Activated naive CD8-positive, alpha-beta T cell treated with anti-CD3 and anti-CD28 coated beads for 36 hours (primary cell): ENCODE measurements around the gene GID4. TPM values are rescaled to one million over a fixed set of nuclear protein-coding genes. Genes with fewer than 3 reads are reported as not detected.
"Not testable (repeated sequence)": the region's sequence is repeated elsewhere in the genome, so short reads cannot be mapped to it uniquely, and the experiment has no call there.

ENCODE experiments used
- DNase-seq: peaks from one replicate; pipeline ENCODE4 v3.0.0; 2021
- H3K27ac Mint-ChIP-seq: one replicate; pipeline ENCODE4 v1.8.0; 2022; ENCODE audit warnings: mild to moderate bottlenecking, moderate library complexity, mixed read lengths
- H3K27me3 Mint-ChIP-seq: one replicate; pipeline ENCODE4 v1.8.0; 2022; ENCODE audit warnings: mild to moderate bottlenecking, mixed read lengths
- H3K36me3 Mint-ChIP-seq: one replicate; pipeline ENCODE4 v1.8.0; 2021; ENCODE audit warnings: mild to moderate bottlenecking, mixed read lengths
- H3K4me1 Mint-ChIP-seq: one replicate; pipeline ENCODE4 v1.8.0; 2021; ENCODE audit warnings: mixed read lengths
- H3K4me3 Mint-ChIP-seq: one replicate; pipeline ENCODE4 v1.8.0; 2022; ENCODE audit warnings: mild to moderate bottlenecking, moderate library complexity, mixed read lengths
- H3K9me3 Mint-ChIP-seq: one replicate; pipeline ENCODE4 v1.8.0; 2022; ENCODE audit warnings: mixed read lengths
- total RNA-seq, 2 experiments: library from RNA; stranded (reverse); gene quantifications; one replicate each; pipeline ENCODE4 v1.2.3, GENCODE V29; 2021

The GID4 gene
- 1 to 10 TPM; 7.2 to 7.7 TPM for total RNA-seq

DNA sequence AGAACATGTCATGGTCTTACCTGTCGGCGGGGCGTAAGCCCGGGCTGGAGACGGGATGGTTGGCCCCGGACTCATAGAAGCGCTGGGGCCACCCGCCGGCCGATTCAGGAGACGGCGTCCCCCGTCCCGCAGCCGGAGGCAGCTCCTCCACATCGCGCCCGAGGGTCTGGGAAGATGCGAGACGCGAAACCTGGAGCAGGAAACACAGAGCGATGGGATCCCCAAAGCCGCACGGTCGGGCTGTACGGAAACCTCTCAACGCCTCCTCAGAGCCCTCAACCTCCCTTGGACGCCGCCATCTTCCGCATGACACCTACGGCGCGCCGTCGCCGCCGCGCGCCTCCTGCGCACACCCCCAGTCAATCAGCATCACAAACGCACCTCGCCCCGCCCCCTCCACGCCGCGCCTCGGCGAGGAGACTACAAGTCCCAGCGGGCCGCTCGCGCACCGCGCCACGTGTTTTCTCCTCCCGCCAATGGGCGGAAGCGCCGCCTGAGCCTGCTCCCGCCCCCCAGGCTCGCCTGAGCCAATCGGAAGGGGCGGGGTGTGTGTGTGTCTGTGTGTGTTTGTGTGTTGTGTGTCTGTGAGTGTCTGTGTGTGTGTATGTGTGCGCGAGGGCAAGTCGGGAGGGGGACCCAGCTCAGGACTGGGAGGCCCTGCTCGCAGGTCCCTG is at the start of gene GID4, which contains the start of gene ATPAF2:
Gene GID4 (plus strand): TSS at position 548 of the 674 bp plus-strand sequence. CDS start 57 bp downstream, at position 605.
Gene ATPAF2 (minus strand): TSS at position 308 of the 674 bp plus-strand sequence. CDS start 155 bp downstream, at position 153.
- Mint-ChIP-seq H3K27me3 (no peaks in the 10 kb centered on the region), H3K27ac (peak within 1 kb of the TSS; percentile 86), H3K4me3 (peak within 1 kb of the TSS; percentile 91), H3K36me3 (peaks cover 4% of the 10 kb centered on the region), H3K9me3 (no peaks in the 10 kb centered on the region), H3K4me1 (peaks cover 48% of the 10 kb centered on the region)
- DNase-seq = peak; percentile 100

DNA sequence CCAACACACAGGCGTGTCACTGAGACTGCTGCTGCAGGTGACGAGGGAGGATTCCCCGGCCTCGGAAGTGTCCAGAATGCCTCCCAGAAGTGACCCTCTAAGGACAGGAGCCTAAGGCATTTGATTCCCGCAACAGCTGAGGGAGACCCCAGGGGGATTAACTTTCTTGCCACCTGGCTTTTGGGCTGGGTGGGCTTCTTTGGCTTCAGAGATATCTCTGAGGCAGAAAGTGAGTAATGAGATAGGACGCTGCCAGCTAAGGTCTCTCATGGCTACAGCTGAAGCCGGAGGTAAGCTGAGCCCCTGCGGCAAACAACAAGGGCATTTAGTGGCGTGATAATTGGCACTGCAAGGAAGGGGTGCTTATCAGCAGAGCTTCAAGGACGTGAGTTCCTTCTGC is 49.6 kb upstream of the GID4 start:
- H3K27me3 Mint-ChIP-seq = no peaks in the 10 kb centered on the region
- no peak for DNase-seq
- no peaks in the 10 kb centered on the region for H3K9me3 Mint-ChIP-seq
- no peak overlapping the region for H3K27ac Mint-ChIP-seq
- H3K4me3 Mint-ChIP-seq = no peak overlapping the region
- H3K36me3 Mint-ChIP-seq = no peaks in the 10 kb centered on the region
- no peaks in the 10 kb centered on the region for H3K4me1 Mint-ChIP-seq

DNA sequence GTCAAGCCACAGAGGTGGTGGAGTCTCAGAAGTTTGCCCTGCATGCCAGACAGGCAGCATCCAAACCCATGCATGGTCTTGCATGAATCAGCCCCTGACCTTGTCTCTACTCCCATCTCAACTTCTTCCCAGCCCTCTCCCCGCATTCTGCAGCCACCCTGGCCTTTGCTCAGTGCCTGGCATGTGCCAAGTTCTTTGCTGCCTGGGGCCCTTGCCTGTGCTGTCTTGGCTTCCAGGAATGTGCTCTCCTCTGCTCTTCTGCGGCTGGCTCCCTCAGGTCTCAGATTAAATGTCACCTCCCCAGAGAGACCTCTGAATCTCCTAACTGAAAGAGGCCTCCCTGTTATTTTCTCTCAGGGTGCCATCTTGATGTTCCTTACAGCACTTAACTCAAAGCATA is 48.9 kb upstream of the GID4 start:
- Mint-ChIP-seq H3K27me3 (no peaks in the 10 kb centered on the region), H3K36me3 (no peaks in the 10 kb centered on the region), H3K27ac (no peak overlapping the region), H3K4me1 (no peaks in the 10 kb centered on the region), H3K9me3 (no peaks in the 10 kb centered on the region), H3K4me3 (no peak overlapping the region)
- no peak for DNase-seq

DNA sequence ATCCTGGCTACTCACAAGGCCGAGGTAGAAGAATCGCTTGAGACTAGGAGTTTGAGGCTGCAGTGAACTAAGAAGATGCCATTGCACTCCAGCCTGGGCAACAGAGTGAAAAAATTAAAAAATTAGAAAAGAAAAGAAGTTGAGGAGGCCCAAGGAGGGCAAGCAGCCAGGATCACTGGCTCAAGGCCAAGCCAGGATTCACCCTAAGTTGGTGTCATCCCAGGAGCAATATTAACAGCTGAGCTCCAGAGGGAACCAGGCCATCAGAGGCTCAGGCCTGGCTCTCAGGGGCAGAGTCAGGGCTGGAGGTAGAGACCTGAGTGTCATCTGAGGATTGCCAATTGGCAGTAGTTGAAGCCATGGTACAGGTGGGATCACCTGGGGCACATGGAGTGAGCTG is 45.8 kb upstream of the GID4 start:
- H3K4me1 Mint-ChIP-seq = no peaks in the 10 kb centered on the region
- no peak for DNase-seq
- no peaks in the 10 kb centered on the region for H3K27me3 Mint-ChIP-seq
- H3K9me3 Mint-ChIP-seq = no peaks in the 10 kb centered on the region
- no peak overlapping the region for H3K27ac Mint-ChIP-seq
- H3K36me3 Mint-ChIP-seq = no peaks in the 10 kb centered on the region
- no peak overlapping the region for H3K4me3 Mint-ChIP-seq

DNA sequence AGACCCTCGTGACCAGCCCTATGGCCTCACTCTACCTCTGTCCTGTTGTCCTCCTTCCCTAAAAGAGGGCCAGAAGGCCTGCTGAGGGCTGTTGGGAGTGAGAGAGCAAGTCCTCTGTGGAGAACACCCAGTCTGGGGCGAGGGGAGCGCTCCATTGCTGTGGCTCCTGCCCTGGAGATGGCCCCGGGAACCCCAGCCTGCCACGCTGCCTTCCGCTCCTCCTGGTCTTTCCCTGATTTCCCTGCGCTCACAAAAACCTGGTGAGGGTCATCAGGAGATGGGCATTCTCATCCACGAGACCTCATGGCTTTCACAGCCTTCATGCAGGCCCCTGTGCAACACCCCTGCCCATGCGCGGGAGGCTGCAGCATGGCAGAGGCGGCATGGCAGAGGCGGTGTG is 45.4 kb upstream of the GID4 start:
- Mint-ChIP-seq H3K4me3 (no peak overlapping the region), H3K4me1 (no peaks in the 10 kb centered on the region), H3K27ac (no peak overlapping the region), H3K9me3 (no peaks in the 10 kb centered on the region), H3K36me3 (no peaks in the 10 kb centered on the region), H3K27me3 (no peaks in the 10 kb centered on the region)
- DNase-seq = no peak

DNA sequence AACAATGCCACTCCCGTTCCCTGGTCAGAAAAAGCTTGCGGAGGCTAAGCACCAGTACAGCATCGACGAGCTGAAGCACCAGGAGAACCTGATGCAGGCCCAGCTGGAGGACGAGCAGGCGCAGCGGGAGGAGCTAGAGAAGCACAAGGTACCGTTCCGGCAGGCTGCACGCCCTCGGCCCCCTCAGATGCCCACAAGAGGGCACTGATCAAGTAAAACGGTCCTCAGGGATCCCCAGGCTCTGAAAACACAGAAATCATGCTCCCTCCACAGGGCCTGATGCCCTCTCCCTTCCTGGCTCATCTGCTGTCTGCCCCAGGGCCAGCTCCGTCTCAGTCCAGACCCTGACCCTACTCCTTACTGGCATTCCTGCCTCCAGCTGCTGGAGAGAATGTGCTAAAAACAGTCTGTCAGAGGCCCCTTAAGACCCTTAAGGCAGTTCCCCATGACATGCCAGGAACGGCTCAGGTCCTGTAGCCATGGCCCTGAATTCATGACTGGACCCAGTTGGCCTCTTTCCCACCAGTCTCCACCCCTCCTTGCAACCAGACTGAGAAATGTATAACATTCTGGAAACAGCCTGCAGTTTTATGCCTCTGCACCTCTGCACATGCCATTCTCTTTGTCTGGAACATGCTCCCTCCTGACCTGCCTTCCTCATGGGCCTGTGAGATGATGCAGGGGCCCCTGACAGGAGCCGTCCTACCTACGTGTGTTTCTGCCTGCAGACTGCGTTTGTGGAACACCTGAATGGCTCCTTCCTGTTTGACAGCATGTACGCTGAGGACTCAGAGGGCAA is 44.7 kb upstream of the GID4 start:
- peak; percentile 32 for DNase-seq
- Mint-ChIP-seq H3K9me3 (no peaks in the 10 kb centered on the region), H3K27ac (no peak overlapping the region), H3K27me3 (no peaks in the 10 kb centered on the region), H3K4me1 (no peaks in the 10 kb centered on the region), H3K4me3 (no peak overlapping the region), H3K36me3 (no peaks in the 10 kb centered on the region)

DNA sequence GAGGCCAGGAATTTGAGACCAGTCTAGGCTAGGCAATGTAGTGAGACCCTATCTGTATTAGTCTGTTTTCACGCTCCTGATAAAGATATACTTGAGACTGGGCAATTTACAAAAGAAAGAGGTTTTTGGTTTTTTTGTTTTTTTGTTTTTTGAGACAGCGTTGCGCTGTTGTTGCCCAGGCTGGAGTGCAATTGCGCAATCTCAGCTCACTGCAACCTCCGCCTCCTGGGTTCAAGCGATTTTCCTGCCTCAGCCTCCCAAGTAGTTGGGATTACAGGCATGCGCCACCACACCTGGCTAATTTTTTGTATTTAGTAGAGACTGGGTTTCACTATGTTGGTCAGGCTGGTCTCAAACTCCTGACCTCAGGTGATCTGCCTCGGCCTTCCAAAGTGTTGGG is 43.3 kb upstream of the GID4 start:
- not testable (repeated sequence) for H3K27ac Mint-ChIP-seq, H3K4me3 Mint-ChIP-seq, H3K9me3 Mint-ChIP-seq, H3K36me3 Mint-ChIP-seq, H3K27me3 Mint-ChIP-seq, DNase-seq, H3K4me1 Mint-ChIP-seq

DNA sequence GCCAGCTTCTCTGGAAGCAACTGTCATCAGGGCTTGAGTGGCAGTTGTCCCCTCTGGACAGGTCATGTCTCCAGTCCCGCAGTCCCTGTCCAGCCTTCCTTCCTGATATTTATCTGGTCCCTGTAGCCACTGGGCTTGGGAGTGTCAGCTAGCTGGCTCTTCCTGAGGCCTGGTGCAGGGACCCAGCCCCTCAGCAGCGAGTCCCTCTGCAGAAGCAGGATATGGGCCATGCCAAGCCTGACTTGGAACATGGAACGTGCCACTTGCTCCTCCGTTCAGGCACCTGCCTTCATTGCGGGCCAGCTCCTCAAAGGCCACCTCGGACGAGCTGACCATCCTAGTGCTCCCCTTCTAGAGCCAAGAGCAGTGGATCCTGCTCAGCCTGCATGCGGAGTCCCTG is 40.3 kb upstream of the GID4 start:
- no peaks in the 10 kb centered on the region for H3K4me1 Mint-ChIP-seq
- no peak overlapping the region for H3K27ac Mint-ChIP-seq

DNA sequence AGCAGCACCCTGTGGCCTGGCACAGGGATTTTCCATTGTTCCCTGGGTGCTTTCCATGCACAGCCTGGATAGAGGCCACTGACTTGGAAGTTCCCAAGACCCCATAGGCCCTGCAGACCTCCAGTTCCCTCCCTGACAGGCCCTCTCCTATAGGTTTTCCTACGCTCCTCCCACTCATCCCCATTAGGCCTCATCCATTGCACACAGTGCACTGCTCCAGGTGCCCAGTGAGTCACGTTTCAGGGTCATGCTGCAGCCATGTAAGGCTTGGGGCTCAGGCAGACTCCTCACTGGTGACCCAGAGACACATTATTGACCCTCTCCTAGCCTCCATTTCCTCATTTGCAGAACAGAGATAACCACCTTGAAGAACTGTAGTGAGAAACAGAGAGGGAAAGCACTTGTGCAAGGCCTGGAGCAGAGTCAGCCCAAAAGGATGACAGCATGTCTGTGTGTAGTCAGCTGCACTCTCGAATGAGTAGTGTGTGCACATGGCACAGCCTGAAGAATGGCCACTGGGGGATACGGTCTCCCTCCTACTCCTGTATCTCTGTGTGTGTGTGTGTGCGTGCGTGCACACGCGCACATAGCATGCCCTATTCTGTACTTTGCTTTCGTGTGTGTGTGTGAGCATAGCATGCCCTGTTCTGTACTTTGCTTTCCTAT is 39.7 kb upstream of the GID4 start:
- DNase-seq = no peak
- no peaks in the 10 kb centered on the region for H3K36me3 Mint-ChIP-seq
- H3K27ac Mint-ChIP-seq = no peak overlapping the region
- no peaks in the 10 kb centered on the region for H3K4me1 Mint-ChIP-seq
- H3K4me3 Mint-ChIP-seq = no peak overlapping the region
- H3K9me3 Mint-ChIP-seq = no peaks in the 10 kb centered on the region
- no peaks in the 10 kb centered on the region for H3K27me3 Mint-ChIP-seq

More for the DNA sequence above, 40.3 kb upstream of the GID4 start:
- no peaks in the 10 kb centered on the region for H3K36me3 Mint-ChIP-seq
- no peaks in the 10 kb centered on the region for H3K27me3 Mint-ChIP-seq
- H3K9me3 Mint-ChIP-seq = no peaks in the 10 kb centered on the region
- DNase-seq = no peak
- H3K4me3 Mint-ChIP-seq = no peak overlapping the region

DNA sequence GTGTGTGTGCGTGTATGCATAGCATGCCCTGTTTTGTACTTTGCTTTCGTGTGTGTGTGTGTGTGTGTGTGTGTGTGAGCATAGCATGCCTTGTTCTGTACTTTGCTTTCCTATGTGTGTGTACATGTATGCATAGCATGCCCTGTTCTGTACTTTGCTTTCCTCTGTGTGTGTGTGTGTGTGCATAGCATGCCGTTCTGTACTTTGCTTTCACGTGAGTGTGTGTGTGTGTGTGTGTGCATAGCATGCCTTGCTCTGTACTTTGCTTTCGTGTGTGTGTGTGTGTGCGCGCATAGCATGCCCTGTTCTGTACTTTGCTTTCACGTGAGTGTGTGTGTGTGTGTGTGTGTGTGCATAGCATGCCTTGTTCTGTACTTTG is 39.2 kb upstream of the GID4 start:
- no peak overlapping the region for H3K27ac Mint-ChIP-seq
- no peaks in the 10 kb centered on the region for H3K27me3 Mint-ChIP-seq
- no peaks in the 10 kb centered on the region for H3K4me1 Mint-ChIP-seq
- H3K36me3 Mint-ChIP-seq = no peaks in the 10 kb centered on the region
- DNase-seq = no peak
- H3K9me3 Mint-ChIP-seq = no peaks in the 10 kb centered on the region
- no peak overlapping the region for H3K4me3 Mint-ChIP-seq

DNA sequence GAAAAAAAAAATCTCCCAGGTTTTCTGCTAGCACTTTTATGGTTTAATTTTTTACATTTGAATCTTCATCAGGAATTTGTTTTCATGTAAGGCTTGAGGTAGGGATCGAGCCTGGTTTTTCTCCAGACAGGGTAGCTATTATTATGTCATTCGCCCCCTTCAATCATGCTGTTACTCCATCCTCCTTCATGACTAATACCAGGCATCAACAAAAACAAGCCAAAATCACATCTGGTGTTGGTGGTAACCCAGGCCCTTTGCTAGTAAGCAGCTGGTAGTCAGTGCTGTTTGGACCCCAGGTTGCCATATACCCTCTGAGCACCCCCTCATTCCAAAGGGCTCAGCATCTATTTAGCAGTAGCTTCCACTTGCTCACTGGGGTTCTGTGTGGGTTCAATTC is 37.0 kb upstream of the GID4 start:
- Mint-ChIP-seq H3K4me1 (no peaks in the 10 kb centered on the region), H3K4me3 (no peak overlapping the region)

DNA sequence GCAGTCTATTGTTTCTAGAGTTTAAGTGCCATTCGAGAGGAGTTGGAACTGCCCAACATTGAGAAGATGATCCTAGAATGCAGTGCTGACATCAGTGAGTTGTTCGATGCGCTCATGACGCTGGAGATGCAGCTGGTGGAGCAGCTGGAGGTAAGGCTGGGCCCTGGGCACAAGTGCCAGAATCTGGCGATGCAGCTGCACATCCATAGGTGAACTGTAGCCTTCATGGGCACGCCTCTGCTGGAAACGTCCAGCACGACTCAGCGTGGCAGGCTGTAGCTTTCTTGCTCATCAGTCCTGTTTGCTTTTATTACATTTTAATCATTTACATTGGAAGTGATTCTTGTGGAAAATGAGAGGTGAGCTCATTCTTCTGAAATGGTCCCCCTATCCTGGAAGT is 34.9 kb upstream of the GID4 start:
- H3K36me3 Mint-ChIP-seq = peaks cover 7% of the 10 kb centered on the region
- H3K27ac Mint-ChIP-seq = no peak overlapping the region
- no peaks in the 10 kb centered on the region for H3K4me1 Mint-ChIP-seq
- no peak for DNase-seq
- H3K9me3 Mint-ChIP-seq = no peaks in the 10 kb centered on the region
- no peaks in the 10 kb centered on the region for H3K27me3 Mint-ChIP-seq
- no peak overlapping the region for H3K4me3 Mint-ChIP-seq

More for the DNA sequence above, 37.0 kb upstream of the GID4 start:
- Mint-ChIP-seq H3K9me3 (no peaks in the 10 kb centered on the region), H3K36me3 (peaks cover 4% of the 10 kb centered on the region), H3K27me3 (no peaks in the 10 kb centered on the region), H3K27ac (no peak overlapping the region)
- DNase-seq = no peak

DNA sequence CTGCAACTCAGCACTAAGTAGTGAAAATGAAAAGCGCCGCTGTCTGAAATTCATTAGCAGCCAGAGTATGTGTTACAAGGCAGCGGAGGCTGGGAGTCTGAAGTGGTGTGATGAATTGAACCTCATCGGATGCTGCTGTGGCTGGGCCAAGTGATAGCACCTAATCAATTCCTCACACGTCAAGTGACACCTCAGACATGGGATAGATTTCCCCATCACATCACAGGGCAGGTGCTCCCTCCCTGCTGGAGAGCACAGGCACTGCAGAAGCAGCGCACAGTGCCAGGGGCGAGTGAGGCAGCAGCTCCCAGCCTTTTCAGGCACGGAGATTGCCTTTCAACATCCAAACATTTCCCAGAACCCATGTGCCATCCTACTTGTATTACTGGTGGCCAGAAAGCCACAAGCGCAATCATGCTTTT is 34.3 kb upstream of the GID4 start:
- Mint-ChIP-seq H3K36me3 (peaks cover 7% of the 10 kb centered on the region), H3K27ac (no peak overlapping the region), H3K27me3 (no peaks in the 10 kb centered on the region), H3K4me1 (no peaks in the 10 kb centered on the region), H3K9me3 (no peaks in the 10 kb centered on the region), H3K4me3 (no peak overlapping the region)
- no peak for DNase-seq

DNA sequence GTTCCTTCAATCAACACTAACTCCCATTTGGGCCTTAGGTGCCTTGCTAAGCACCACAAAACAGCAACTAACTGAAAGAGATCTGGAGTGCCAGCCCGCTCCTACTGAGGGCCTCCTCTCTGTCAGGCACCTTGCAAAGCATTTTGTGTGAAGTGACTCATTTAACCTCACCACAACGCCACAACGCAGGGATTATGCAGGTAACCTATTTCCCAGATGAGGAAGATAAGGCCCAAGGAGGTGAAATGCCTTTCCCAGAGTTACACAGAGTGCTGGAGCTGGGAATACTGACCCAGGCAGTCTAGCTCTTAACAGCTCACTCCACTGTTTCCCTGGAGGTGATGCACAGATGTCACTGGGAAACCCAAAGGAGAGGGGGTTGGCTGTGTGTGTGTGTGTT is 33.7 kb upstream of the GID4 start:
- Mint-ChIP-seq H3K27ac (no peak overlapping the region), H3K4me3 (no peak overlapping the region), H3K4me1 (no peaks in the 10 kb centered on the region), H3K36me3 (peaks cover 11% of the 10 kb centered on the region), H3K9me3 (no peaks in the 10 kb centered on the region), H3K27me3 (no peaks in the 10 kb centered on the region)
- no peak for DNase-seq

DNA sequence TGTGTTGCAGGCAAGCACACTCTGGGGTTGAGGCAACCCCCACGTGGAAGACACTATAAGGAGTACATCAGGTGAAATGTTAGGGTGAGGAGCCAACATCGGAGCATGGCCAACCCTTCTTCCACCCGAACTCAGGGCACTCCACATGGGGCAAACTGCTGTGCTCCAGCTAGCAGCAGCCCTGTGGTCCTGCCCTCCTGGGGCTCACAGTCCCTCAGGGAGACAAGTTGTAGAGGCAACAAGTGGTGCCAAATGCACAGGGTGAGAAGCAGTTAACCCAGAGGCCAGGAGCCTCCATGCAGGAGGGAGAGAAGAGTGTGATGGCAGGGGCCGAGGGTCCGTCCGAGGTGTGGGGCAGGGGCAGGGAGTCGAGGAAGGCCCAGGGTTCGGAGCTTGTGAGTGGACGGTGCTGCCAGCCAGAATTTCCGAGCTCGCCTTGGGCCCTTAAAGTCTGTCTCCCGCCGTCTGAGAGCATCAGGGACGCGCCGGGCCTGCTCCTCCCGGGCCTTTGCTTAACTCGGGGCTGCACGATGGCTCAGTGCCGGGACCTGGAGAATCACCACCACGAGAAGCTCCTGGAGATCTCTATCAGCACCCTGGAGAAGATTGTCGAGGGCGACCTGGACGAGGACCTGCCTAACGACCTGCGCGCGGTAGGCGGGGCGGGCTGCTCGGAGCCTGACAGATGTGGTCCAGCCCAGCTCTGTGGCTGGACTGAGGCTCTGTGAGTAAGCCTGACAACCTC is 32.5 kb upstream of the GID4 start:
- Mint-ChIP-seq H3K4me3 (no peak overlapping the region), H3K27ac (no peak overlapping the region), H3K4me1 (no peaks in the 10 kb centered on the region), H3K36me3 (peaks cover 13% of the 10 kb centered on the region), H3K27me3 (no peaks in the 10 kb centered on the region), H3K9me3 (no peaks in the 10 kb centered on the region)
- no peak for DNase-seq
